Measurements from ENCODE around the gene PCA3.
A peak's percentile ranks its signal among the peaks of the same experiment; 100 is the strongest.

The PCA3 gene

GRCh38 chr9:76764138-76764537, at the start of gene PCA3:
PCA3 (plus strand) TSS chr9:76764438.
- Histone ChIP-seq H3K4me1 (peaks cover 10 to 18% (median 11%) of the 10 kb centered on the region in 10 experiments), H4K20me1 (no peaks in the 10 kb centered on the region), H3K27ac (no peak within 1 kb of the TSS), H3K4me3 (no peak within 1 kb of the TSS), H3K27me3 (no peaks in the 10 kb centered on the region), H3K4me2 (no peak within 1 kb of the TSS), H3K9ac (no peak within 1 kb of the TSS), H3K36me3 (no peaks in the 10 kb centered on the region), H3K9me3 (replicated peaks in 1 of 11) (no peaks in the 10 kb centered on the region)
- TF ChIP-seq Cebpa-rat (IDR thresholded peaks at IDR 0.05): no peak

- no peak for TF ChIP-seq Cebpa-rat (IDR thresholded peaks at IDR 0.05)
- Histone ChIP-seq H3K27me3 (no peaks in the 10 kb centered on the region), H3K9ac (no peak overlapping the region), H3K4me2 (no peak overlapping the region), H3K4me3 (no peak overlapping the region), H3K9me3 (replicated peaks in 1 of 11) (no peaks in the 10 kb centered on the region), H3K4me1 (peaks cover 0 to 8% (median 2%) of the 10 kb centered on the region in 10 experiments; a peak in 9 of 20 replicates), H3K36me3 (no peaks in the 10 kb centered on the region), H4K20me1 (no peaks in the 10 kb centered on the region), H3K27ac (no peak overlapping the region)
These were observed 48.1 kb upstream of the PCA3 start for GRCh38 chr9:76716085-76716672.

GRCh38 chr9:76717176-76717575, 47.1 kb upstream of the PCA3 start:
- no peak overlapping the region for H3K9ac ChIP-seq
- no peaks in the 10 kb centered on the region for H3K9me3 ChIP-seq (replicated peaks in 1 of 11)
- no peaks in the 10 kb centered on the region for H4K20me1 ChIP-seq
- H3K4me1 ChIP-seq: peaks cover 0 to 8% (median 2%) of the 10 kb centered on the region in 10 experiments; a peak in 9 of 20 replicates
- H3K27me3 ChIP-seq: no peaks in the 10 kb centered on the region
- H3K27ac ChIP-seq: no peak overlapping the region
- no peak overlapping the region; a peak in 1 of 22 replicates for H3K4me2 ChIP-seq
- no peaks in the 10 kb centered on the region for H3K36me3 ChIP-seq
- TF ChIP-seq Cebpa-rat (IDR thresholded peaks at IDR 0.05): no peak
- no peak overlapping the region for H3K4me3 ChIP-seq

GRCh38 chr9:76717613-76718012, 46.6 kb upstream of the PCA3 start:
- H3K27ac ChIP-seq: no peak overlapping the region
- H3K4me2 ChIP-seq: peak overlapping the region in 2 of 11 experiments; percentile 26 to 49; a peak in 1 of 22 replicates
- H3K9ac ChIP-seq: no peak overlapping the region
- no peak for TF ChIP-seq Cebpa-rat (IDR thresholded peaks at IDR 0.05)
- H3K4me1 ChIP-seq: peaks cover 0 to 8% (median 2%) of the 10 kb centered on the region in 10 experiments; a peak in 9 of 20 replicates
- H3K9me3 ChIP-seq (replicated peaks in 1 of 11): no peaks in the 10 kb centered on the region
- no peaks in the 10 kb centered on the region for H3K36me3 ChIP-seq
- H3K4me3 ChIP-seq: no peak overlapping the region
- no peaks in the 10 kb centered on the region for H3K27me3 ChIP-seq
- no peaks in the 10 kb centered on the region for H4K20me1 ChIP-seq

GRCh38 chr9:76718166-76718565, 46.1 kb upstream of the PCA3 start:
- no peak overlapping the region for H3K27ac ChIP-seq
- H3K4me1 ChIP-seq: peaks cover 0 to 8% (median 2%) of the 10 kb centered on the region in 10 experiments; a peak in 9 of 20 replicates
- H3K27me3 ChIP-seq: no peaks in the 10 kb centered on the region
- H3K4me3 ChIP-seq: no peak overlapping the region
- H3K36me3 ChIP-seq: no peaks in the 10 kb centered on the region
- no peak overlapping the region for H3K4me2 ChIP-seq
- TF ChIP-seq Cebpa-rat (IDR thresholded peaks at IDR 0.05): no peak
- H3K9me3 ChIP-seq (replicated peaks in 1 of 11): no peaks in the 10 kb centered on the region
- no peak overlapping the region for H3K9ac ChIP-seq
- no peaks in the 10 kb centered on the region for H4K20me1 ChIP-seq

- Histone ChIP-seq H3K4me2 (no peak overlapping the region), H3K4me1 (peaks cover 9 to 18% (median 15%) of the 10 kb centered on the region in 10 experiments), H3K36me3 (no peaks in the 10 kb centered on the region), H3K9ac (no peak overlapping the region), H3K4me3 (no peak overlapping the region), H3K9me3 (replicated peaks in 1 of 11) (no peaks in the 10 kb centered on the region), H4K20me1 (no peaks in the 10 kb centered on the region), H3K27ac (no peak overlapping the region), H3K27me3 (no peaks in the 10 kb centered on the region)
- no peak for TF ChIP-seq Cebpa-rat (IDR thresholded peaks at IDR 0.05)
These were observed 44.0 kb upstream of the PCA3 start for GRCh38 chr9:76720245-76720644.

GRCh38 chr9:76725011-76725546, 39.2 kb upstream of the PCA3 start:
- no peaks in the 10 kb centered on the region for H3K27me3 ChIP-seq
- no peak overlapping the region for H3K27ac ChIP-seq
- H4K20me1 ChIP-seq: no peaks in the 10 kb centered on the region
- no peak for TF ChIP-seq Cebpa-rat (IDR thresholded peaks at IDR 0.05)
- no peak overlapping the region for H3K4me3 ChIP-seq
- no peaks in the 10 kb centered on the region for H3K9me3 ChIP-seq (replicated peaks in 1 of 11)
- peak overlapping the region; percentile 3 to 74 (median 51); a peak in 21 of 22 replicates for H3K4me2 ChIP-seq
- H3K9ac ChIP-seq: no peak overlapping the region
- H3K36me3 ChIP-seq: no peaks in the 10 kb centered on the region
- peaks cover 8 to 27% (median 19%) of the 10 kb centered on the region in 10 experiments; a peak in 19 of 20 replicates for H3K4me1 ChIP-seq

- no peak for TF ChIP-seq Cebpa-rat (IDR thresholded peaks at IDR 0.05)
- Histone ChIP-seq H3K4me1 (peaks cover 8 to 27% (median 19%) of the 10 kb centered on the region in 10 experiments; a peak in 19 of 20 replicates), H4K20me1 (no peaks in the 10 kb centered on the region), H3K9me3 (replicated peaks in 1 of 11) (no peaks in the 10 kb centered on the region), H3K9ac (no peak overlapping the region), H3K36me3 (no peaks in the 10 kb centered on the region), H3K27ac (no peak overlapping the region), H3K4me2 (peak overlapping the region in 8 of 11 experiments; percentile 45 to 74 (median 54); a peak in 11 of 22 replicates), H3K27me3 (no peaks in the 10 kb centered on the region), H3K4me3 (no peak overlapping the region)
These were observed 38.4 kb upstream of the PCA3 start for GRCh38 chr9:76725885-76726284.

- Histone ChIP-seq H3K9me3 (replicated peaks in 1 of 11) (no peaks in the 10 kb centered on the region), H3K4me1 (peaks cover 8 to 20% (median 18%) of the 10 kb centered on the region in 10 experiments; a peak in 19 of 20 replicates), H3K4me3 (no peak overlapping the region), H3K4me2 (no peak overlapping the region), H3K27ac (no peak overlapping the region), H3K9ac (no peak overlapping the region), H3K27me3 (no peaks in the 10 kb centered on the region), H4K20me1 (no peaks in the 10 kb centered on the region), H3K36me3 (no peaks in the 10 kb centered on the region)
- no peak for TF ChIP-seq Cebpa-rat (IDR thresholded peaks at IDR 0.05)
These were observed 35.1 kb upstream of the PCA3 start for GRCh38 chr9:76729116-76729515.

Data from BLaER1 treated with 17β-estradiol and CSF1 and Interleukin-3, amounts not matched to agents 10 nM and 100 nM (cell line).